HG03460 (cell line): Measurements from ENCODE around the gene PLA2G2F.

ENCODE experiments used
- ATAC-seq: cut with Tn5 transposase; IDR thresholded peaks from one replicate; pipeline ENCODE4 v1.9.1; 2021; ENCODE audit not compliant: unreplicated experiment

Gene PLA2G2F

GRCh38 chr1:20188455-20188817 lies 49.3 kb downstream of the PLA2G2F start:
- ATAC-seq = no peak

GRCh38 chr1:20189664-20190063 lies 50.5 kb downstream of the PLA2G2F start:
- ATAC-seq = no peak

- ATAC-seq = no peak
These were observed 51.4 kb downstream of the PLA2G2F start for GRCh38 chr1:20190256-20191160.

- no peak for ATAC-seq
These were observed 52.2 kb downstream of the PLA2G2F start for GRCh38 chr1:20191266-20191825.

- no peak for ATAC-seq
These were observed 53.2 kb downstream of the PLA2G2F start for GRCh38 chr1:20192364-20192763.

GRCh38 chr1:20192871-20193411 lies 53.8 kb downstream of the PLA2G2F start:
- ATAC-seq = no peak

- ATAC-seq = no peak
These were observed 55.1 kb downstream of the PLA2G2F start for GRCh38 chr1:20194224-20194623.

GRCh38 chr1:20194757-20195461 lies 55.8 kb downstream of the PLA2G2F start:
- ATAC-seq = no peak

- ATAC-seq = no peak
These were observed 56.3 kb downstream of the PLA2G2F start for GRCh38 chr1:20195462-20195780.

GRCh38 chr1:20197329-20197791 lies 58.2 kb downstream of the PLA2G2F start:
- no peak for ATAC-seq

GRCh38 chr1:20198296-20198695 lies 59.2 kb downstream of the PLA2G2F start:
- no peak for ATAC-seq

GRCh38 chr1:20198918-20199317 lies 59.8 kb downstream of the PLA2G2F start:
- no peak for ATAC-seq

- no peak for ATAC-seq
These were observed 60.3 kb downstream of the PLA2G2F start for GRCh38 chr1:20199403-20199802.

- no peak for ATAC-seq
These were observed 60.7 kb downstream of the PLA2G2F start for GRCh38 chr1:20199840-20200239.
